Measurements from ENCODE around the gene MELK. TPM values are rescaled to one million over a fixed set of nuclear protein-coding genes. Genes with fewer than 3 reads are reported as not detected.
A peak's percentile ranks its signal among the peaks of the same experiment; 100 is the strongest.

Gene MELK
- total and polyA plus RNA-seq, 2 of the 13 experiments (the other 11 are each of a cell fraction or from before 2014, with no cell fraction given): 16.7 to 50.4 TPM

DNA sequence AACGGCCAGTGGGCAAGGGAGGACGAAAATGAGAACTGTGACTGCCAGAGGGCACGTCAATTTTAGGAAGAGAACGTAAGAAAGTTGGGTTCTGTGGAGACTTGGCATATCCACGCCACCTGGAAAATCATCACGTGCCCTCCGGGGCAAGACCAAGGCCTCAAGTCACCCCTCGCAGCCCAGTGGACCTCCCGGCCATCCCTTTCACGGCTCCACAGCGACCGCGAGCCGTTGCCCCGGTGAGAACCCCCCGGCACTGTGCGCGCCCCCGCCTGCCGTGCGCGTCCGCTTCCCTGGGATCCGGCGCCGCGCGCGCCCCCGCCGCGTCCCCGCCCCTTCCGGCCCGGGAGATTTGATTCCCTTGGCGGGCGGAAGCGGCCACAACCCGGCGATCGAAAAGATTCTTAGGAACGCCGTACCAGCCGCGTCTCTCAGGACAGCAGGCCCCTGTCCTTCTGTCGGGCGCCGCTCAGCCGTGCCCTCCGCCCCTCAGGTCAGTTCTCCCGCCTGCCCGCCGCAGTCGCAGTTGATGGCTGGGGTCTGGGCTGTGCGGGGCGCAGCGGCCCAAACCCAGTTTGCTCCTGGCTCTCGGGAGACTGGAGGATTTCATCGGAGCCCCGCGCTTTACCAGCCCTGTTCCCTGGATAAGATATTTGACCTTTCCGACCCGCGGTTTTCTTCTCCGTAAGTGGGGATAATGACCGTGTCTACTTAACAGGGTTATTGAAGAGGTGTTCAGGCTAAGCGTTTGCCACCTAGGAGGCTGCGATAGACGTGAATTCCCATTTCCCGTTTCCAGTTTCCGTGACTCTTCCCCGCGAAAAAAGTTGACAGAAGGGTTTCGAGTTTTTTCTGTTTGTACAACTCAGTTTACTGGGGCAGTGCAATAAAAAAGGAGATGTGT, at the start of gene MELK (continued):
- no peak for TF ChIP-seq MLX (CRISPR knock-in tag; IDR thresholded peaks at IDR 0.05)
- TF ChIP-seq ZNF572 (CRISPR knock-in tag; IDR thresholded peaks at IDR 0.05): no peak
- no peak for TF ChIP-seq AGO2 (optimal IDR thresholded peaks at IDR 0.05; ENCODE audit: low read depth, low read length)
- TF ChIP-seq ZNF549 (CRISPR knock-in tag; IDR thresholded peaks at IDR 0.05): no peak
- no peak for TF ChIP-seq SOX6 (IDR thresholded peaks at IDR 0.05)
- peak; percentile 47; the same call in 1 of the 2 replicates for TF ChIP-seq SOX6 (CRISPR knock-in tag; IDR thresholded peaks at IDR 0.05)
- TF ChIP-seq, protein P1, sequence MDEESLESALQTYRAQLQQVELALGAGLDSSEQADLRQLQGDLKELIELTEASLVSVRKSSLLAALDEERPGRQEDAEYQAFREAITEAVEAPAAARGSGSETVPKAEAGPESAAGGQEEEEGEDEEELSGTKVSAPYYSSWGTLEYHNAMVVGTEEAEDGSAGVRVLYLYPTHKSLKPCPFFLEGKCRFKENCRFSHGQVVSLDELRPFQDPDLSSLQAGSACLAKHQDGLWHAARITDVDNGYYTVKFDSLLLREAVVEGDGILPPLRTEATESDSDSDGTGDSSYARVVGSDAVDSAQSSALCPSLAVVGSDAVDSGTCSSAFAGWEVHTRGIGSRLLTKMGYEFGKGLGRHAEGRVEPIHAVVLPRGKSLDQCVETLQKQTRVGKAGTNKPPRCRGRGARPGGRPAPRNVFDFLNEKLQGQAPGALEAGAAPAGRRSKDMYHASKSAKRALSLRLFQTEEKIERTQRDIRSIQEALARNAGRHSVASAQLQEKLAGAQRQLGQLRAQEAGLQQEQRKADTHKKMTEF (CRISPR knock-in tag; IDR thresholded peaks at IDR 0.05): peak; percentile 54
- TF ChIP-seq, protein P2, sequence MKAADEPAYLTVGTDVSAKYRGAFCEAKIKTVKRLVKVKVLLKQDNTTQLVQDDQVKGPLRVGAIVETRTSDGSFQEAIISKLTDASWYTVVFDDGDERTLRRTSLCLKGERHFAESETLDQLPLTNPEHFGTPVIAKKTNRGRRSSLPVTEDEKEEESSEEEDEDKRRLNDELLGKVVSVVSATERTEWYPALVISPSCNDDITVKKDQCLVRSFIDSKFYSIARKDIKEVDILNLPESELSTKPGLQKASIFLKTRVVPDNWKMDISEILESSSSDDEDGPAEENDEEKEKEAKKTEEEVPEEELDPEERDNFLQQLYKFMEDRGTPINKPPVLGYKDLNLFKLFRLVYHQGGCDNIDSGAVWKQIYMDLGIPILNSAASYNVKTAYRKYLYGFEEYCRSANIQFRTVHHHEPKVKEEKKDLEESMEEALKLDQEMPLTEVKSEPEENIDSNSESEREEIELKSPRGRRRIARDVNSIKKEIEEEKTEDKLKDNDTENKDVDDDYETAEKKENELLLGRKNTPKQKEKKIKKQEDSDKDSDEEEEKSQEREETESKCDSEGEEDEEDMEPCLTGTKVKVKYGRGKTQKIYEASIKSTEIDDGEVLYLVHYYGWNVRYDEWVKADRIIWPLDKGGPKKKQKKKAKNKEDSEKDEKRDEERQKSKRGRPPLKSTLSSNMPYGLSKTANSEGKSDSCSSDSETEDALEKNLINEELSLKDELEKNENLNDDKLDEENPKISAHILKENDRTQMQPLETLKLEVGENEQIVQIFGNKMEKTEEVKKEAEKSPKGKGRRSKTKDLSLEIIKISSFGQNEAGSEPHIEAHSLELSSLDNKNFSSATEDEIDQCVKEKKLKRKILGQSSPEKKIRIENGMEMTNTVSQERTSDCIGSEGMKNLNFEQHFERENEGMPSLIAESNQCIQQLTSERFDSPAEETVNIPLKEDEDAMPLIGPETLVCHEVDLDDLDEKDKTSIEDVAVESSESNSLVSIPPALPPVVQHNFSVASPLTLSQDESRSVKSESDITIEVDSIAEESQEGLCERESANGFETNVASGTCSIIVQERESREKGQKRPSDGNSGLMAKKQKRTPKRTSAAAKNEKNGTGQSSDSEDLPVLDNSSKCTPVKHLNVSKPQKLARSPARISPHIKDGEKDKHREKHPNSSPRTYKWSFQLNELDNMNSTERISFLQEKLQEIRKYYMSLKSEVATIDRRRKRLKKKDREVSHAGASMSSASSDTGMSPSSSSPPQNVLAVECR (CRISPR knock-in tag; IDR thresholded peaks at IDR 0.05; ENCODE audit: borderline replicate concordance): peak; percentile 98
- peak; percentile 45; the same call in 1 of the 2 replicates for TF ChIP-seq MED1 (CRISPR knock-in tag; IDR thresholded peaks at IDR 0.05)
- no peak for TF ChIP-seq SRF (IDR thresholded peaks at IDR 0.05; ENCODE audit: low read depth, low read length)
- no peak for TF ChIP-seq ATF3 (CRISPR knock-in tag; IDR thresholded peaks at IDR 0.05)
- TF ChIP-seq HHEX (CRISPR knock-in tag; IDR thresholded peaks at IDR 0.05): no peak
- TF ChIP-seq NPAS2 (CRISPR knock-in tag; IDR thresholded peaks at IDR 0.05; ENCODE audit: borderline replicate concordance): no peak
